Measurements from ENCODE around the gene MRPL39.

- TF ChIP-seq CTCF (conservative IDR thresholded peaks at IDR 0.05) (no peak), EZH2 (IDR thresholded peaks at IDR 0.05; ENCODE audit: low read depth) (no peak)
Measured at GRCh38 chr21:25569711-25570110, 37.6 kb downstream of the MRPL39 start.

All from PC-9 (cell line).